ENCODE data around the gene E2F2. TPM values are rescaled to one million over a fixed set of nuclear protein-coding genes. Genes with fewer than 3 reads are reported as not detected.
A peak's percentile ranks its signal among the peaks of the same experiment; 100 is the strongest.

Gene E2F2, protein sequence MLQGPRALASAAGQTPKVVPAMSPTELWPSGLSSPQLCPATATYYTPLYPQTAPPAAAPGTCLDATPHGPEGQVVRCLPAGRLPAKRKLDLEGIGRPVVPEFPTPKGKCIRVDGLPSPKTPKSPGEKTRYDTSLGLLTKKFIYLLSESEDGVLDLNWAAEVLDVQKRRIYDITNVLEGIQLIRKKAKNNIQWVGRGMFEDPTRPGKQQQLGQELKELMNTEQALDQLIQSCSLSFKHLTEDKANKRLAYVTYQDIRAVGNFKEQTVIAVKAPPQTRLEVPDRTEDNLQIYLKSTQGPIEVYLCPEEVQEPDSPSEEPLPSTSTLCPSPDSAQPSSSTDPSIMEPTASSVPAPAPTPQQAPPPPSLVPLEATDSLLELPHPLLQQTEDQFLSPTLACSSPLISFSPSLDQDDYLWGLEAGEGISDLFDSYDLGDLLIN
- total RNA-seq (2014; rRNA removed; shearing (Covaris generic)): 3.8 and 4.0 TPM in 2 replicates

DNA sequence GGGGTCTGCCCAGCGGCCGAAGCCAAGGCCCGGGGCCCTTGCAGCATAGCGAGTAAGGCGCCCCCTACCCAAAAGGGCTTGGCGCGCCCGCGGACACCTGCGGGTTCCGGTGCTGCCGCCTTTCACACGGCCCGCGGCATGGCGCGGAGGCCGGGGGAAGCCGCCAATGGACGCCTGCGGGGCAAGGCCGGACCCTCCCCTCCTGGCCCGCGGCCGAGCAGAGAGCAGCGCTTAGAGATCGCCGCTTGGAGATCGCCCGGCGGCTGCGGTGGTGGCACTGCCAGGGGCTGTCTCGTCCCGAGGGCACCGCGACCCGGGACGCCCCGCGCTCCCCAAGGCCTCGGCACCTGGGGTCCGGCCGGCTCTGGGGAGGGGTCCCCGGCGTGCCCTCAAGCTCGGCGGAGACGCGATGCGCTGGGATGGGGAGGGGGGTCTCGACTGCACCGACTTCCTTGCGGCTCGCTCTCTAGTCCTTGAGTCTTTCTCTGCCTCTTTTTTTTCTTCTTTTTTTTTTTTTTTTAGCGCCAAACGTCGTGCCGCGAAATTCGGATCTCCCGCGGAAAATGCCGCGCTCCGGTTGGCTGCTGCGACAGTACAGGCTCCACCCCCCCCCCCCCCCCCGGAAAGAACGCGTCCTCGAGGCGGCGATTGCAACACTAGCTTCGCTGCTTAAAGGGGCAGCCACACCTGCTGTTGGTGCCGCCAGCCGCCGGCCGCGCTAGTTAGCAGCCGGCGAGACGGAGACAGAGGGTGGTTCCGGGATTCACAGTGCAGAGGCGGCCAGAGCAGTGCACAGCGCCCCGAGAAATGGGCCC, at the start of gene E2F2:
Gene E2F2 (minus strand): TSS at position 487 of the 815 bp plus-strand sequence. CDS start 440 bp downstream, at position 47.
- peak; percentile 60 for DNase-seq (ENCODE audit: low spot score)

DNA sequence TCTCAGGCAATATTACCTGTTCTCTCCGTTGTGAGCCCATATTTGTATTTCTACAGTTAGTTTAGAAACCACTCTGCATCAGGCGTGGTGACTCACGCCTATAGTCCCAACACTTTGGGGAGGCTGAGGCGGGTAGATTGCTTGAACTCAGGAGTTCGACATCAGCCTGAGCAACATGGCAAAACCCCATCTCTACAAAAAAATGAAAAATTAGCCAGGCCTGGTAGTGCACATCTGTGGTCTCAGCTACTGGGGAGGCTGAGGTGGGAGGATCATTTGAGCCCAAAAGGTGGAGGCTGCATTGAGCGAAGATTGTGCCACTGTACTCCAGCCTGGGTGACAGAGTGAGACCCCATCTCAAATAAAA, 47.9 kb upstream of the E2F2 start:
- DNase-seq (ENCODE audit: low spot score): no peak

DNA sequence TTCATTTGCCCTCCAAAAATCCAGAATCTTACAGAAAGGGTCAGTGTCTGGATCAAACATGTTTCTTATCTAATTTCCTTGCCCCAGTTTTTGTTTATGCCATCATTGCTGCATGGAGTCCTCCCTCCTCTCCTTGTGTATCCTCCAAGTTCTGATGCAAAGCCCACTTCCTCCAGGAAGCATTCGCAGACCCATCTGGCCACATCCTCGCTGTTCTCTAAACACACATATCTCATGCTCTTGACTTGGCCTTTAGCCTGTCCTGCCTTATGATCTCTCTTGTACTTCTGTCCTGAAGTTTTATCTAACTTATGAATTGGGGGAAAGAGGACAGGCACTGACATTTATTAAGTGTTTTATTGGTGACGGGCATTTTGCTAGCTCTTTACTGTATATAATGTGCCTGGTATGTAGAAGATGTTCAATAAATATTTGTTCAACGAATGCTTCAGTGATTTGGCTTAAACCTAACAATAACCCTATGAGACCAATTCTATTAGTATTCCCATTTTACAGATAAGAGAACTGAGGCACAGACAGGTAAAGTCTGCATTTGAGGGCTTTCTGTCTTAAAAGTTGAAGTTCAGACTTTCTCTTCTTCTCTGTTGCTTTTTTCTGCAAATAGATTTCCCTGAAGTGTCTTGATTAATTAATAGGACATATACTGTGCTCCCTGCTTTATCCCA, 47.4 kb upstream of the E2F2 start:
- no peak for DNase-seq (ENCODE audit: low spot score)

DNA sequence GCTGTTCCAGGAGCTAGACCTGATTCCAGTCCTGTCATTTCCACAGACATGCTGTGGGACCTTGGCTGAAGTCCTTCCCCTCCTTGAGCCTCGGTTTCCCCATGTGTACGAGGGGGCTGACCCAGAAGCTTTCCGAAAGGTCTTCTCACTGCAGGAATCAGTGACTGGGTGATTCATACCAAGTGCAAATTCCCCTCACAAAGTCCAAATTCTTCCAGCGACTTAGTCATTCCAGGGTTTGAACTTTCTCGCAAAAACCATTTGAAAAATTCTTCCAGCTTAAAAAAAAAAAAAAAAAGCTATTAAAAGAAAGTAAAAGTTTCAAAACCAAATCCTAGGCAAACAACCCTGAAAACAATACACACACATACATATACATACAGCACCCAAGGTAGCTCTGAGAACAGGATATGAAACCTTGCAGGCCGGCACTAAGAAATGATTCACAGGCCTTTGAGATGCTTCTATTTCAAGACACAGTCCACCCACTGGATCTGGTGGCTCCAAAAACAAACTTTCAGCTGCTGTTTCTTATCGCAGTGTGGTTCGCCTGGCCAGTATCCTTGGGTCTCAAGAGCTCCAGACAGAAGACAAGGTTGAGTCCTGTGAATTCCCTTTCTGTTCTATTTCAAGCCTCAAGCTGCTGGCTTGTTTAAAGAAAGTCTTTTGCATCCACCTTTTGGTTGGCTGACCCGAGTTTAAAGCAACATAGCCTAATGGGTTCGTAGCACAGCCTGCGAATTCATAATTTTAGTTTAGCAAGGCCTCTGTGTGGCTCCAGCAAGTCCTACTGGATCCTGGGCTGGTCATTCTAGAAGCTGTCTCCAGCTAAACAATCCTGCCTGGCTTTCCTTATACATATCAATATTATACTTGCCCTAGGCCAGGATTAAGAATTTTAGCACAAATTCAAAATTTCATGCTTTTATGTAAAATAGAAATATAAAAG, 46.3 kb upstream of the E2F2 start:
- peak; percentile 69 for DNase-seq (ENCODE audit: low spot score)

DNA sequence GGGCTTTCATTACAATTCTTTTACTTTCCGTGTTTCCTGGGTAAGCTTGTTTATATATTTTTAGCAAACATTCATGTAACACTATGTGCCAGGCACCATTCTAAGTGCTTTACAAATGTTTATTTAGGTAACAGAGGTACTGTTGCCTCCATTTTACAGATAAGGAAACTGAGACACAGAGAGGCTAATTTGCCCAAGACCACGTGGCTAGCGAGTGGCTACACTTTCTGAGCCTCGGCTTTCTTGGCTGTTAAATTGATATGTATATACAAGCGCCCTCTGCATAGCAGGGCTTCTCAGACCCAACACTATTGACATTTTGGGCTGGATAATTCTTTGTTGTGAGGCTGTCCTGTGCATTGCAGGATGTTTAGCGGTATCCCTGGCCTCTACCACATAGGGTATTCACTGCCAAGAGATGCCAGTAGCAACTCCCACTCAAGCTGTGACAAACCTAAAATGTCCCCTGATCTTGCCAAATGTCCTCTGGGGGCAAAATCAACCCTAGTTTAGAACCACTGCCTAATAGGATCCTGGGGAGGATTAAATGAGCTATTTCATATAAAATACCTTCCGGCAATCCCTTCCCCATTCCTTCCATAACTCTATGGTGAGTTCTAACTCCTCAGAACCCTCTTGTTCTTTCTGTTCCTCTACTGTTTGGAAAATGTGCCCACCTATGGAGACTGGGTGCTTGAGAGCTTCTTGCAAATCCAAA, 45.5 kb upstream of the E2F2 start:
- no peak for DNase-seq (ENCODE audit: low spot score)

DNA sequence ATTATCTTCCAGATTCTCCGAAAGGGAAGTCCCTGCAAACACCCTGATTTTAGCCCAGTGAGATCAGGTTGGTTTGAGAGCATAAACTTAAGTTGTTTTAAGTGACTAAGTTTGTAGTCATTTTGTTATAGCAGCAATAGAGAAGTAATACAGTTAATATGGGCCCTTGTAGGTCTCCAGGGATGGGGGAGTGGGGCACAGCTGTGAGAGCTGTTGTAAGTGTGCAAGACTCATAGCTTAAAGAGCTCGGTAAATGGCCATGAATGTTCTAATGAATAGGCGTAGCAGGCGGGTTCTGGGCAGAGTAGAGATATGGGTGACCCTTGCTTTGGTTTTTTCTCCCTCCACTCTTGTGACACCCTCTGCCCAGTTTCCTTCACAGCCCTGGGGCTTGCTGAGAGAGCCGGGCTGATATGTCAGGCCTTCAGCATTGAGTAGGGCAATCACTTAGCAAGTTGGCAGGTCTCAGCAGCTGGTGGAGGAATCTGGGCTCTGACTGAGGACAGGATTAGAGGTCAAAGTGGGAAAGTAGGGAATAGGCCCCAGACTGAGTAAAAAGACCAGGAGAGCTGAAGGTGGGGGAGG, 44.3 kb upstream of the E2F2 start:
- DNase-seq (ENCODE audit: low spot score): no peak

DNA sequence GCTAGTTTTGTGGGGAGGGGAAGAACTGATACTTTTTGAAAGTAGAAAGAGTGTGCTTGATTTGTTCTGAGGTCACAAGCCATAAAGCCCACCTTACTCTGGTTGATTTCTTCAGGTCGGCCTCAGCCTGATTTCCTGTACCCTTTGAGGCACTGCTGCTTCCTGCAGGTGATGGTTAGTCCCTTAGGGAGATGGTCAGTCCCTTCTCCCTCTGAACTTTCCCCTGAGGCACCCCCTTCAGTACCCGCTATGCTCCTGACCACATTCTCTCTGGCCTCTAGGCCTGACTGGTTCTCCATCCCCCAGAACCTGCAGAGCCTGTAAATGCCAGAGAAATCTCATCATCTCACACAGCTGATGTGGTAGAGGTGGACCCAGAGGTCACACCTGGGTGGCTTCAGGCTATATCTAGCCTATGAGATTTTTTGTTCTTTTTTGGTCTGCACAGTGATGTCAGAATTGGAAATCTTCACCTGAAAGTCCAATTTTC, 43.3 kb upstream of the E2F2 start:
- no peak for DNase-seq (ENCODE audit: low spot score)

DNA sequence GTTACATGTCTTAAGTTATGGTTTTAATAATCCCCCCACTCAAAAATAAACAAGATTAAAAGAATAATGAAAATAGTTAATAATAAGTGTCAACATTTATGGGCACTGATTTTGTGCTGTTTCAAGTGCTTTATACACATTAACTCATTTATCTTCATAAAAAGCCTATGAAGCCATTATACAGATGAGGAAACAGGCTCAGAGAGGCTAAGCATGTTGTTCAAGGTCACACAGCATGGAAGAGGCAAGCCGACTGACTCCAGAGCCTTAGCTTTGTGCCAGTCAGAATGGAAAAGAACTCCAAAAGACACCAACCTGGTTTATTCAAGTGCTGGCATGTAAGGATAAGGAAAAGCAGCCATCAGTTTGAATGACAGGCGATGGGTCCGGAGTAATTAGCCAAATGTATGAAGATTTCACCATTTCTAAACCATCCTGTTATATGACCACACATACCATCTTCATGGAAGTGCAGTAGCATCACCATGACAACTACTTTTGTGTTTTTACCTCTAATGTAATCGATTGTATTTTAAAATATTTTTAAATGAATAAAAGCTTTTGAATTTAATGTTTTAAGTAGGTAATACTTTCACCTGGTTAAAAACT, 42.6 kb upstream of the E2F2 start:
- no peak for DNase-seq (ENCODE audit: low spot score)

DNA sequence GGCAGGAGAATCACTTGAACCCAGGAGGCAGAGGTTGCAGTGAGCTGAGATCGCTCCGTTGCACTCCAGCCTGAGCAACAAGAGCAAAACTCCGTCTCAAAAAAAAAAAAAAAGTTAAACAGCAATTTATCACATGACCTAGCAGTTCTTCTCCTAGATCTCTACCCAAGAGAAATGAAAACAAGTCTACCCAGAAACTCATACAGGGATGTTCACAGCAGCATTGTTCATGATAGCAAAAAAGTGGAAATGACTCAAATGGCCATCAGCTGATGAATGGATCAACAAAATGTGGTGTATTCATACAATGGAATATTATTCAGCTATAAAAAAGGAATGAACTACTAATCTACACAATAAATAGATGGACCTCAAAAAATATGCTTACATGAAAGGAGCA, 40.4 kb upstream of the E2F2 start:
- no peak for DNase-seq (ENCODE audit: low spot score)

DNA sequence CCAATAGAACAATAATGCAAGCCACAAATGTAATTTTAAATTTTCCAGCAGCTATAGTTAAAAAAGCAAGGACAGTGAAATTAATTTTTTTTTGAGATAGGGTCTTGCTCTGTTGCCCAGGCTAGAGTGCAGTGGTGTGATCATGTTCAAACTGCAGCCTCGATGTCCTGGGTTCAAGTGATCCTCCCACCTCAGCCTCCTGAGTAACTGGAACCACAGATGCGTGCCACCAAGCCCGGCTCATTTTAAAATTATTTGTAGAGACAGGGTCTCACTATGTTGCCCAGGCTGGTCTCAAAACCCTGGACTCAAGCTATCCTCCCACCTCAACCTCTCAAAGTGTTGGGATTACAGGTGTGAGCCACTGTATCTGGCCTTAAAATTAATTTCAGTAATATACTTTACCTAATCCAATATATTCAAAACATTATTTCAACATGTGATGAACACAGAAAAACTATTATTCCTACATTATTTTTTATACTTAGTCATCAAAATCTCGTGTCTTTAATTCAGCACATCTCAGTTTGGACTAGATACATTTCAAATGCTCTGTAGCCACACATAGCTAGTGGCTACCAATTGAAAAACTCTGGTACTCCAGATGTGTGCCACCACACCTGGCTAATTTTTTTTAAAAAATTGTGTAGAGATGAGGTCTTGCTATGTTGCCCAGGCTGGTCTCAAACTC, 39.1 kb upstream of the E2F2 start:
- no peak for DNase-seq (ENCODE audit: low spot score)

DNA sequence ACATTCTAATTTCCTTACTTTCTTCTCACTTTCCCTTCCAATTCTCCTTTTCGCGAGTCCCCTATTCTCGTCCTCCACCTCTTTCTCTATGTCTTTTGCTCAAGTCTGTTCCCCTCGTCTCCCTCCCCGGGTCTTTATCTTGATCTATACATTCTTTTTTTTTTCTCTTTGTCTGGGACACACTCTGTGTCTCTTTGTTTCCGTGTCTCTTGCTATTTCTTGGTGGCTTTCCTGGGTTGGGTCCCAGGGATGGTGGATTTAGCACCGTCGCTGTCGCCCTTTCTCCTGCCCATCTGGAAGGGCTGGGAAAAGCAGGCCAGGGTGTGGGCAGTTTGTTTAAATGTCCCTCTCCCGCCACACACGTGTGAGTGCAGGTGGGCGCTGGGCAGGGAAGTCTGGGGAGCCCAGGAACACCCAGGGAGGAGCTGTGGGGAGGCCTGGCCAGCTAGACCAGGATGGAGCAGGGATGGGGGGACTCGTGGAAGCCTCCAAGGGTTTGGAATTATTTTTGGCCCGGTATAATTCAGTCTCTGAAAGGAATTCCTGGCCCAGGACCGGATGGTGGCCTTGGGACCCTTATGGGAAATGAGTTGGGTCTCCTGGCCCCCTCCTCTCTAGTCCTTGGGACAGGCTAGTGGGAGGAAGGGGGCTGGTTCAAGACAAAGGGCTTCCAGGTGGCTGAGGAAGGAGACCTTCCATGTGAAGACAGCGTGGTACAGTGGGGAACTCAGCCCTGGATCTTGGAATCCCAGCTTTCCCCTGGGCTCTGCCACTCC, 37.8 kb upstream of the E2F2 start:
- DNase-seq (ENCODE audit: low spot score): no peak

DNA sequence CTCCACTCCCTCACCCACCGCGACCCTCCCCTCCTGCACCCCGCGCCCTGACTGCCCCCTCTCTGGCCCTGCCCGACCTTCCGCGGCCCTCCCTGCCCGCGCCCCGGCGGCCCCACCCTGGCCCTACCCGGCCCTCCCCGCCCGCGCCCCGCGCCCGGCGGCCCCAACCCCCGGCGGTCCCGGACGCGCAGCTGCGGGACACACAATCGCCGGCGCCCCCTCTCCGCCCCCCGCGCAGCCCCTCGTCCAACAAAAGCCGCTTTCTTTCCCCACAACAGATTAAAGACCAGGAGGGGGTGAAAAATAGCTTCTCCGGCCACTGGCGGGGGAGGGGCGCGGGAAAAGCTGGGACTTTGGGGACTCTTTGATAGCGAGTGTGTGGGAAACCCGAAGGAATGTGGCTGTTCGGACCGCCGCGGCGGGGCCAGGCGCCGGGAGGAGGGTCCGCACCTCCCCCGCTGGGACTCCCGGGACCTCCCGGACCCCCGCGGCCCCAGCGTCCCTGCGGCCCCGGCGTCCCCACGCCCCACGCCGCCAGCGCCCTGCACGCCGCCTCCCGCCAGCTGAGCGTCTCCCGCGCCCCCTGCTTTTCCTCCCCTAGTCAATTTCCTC, 37.1 kb upstream of the E2F2 start:
- DNase-seq (ENCODE audit: low spot score): no peak

DNA sequence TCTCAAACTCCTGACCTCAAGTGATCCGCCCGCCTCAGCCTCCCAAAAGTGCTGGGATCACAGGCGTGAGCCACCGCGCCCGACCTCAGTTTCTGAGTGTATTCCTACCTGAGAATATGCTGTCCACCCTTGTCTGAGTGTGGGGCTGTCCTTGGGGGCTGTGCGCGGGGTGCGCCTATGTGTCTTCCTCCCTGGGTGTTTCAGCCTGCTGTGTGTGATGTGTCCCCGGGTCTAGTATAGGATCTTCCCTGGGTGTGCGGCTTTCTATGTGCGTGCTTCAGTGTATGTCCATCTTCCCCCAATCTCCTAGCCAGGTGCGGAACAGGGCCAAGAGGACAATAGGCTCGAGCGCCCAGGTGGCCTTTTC, 36.6 kb upstream of the E2F2 start:
- no peak for DNase-seq (ENCODE audit: low spot score)

DNA sequence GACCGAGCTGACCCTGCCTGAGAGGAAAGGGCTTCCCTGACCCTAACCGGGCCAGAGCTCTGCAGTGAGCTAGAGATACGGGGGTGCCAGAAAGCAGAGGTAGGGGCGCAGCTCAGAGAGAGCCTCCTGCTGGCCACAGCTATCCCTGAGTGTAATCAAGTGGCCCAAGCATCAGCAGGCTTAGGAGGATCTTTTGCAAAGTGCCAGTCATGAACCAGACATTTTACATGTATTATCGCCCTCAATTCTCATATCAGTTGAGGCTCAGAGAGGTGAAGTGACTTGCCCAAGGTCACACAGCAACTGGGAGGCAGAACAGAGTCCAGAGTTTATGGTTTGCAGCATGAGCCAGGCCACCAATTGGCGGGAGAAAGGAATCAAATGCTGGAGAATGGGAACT, 35.3 kb upstream of the E2F2 start:
- no peak for DNase-seq (ENCODE audit: low spot score)

DNA sequence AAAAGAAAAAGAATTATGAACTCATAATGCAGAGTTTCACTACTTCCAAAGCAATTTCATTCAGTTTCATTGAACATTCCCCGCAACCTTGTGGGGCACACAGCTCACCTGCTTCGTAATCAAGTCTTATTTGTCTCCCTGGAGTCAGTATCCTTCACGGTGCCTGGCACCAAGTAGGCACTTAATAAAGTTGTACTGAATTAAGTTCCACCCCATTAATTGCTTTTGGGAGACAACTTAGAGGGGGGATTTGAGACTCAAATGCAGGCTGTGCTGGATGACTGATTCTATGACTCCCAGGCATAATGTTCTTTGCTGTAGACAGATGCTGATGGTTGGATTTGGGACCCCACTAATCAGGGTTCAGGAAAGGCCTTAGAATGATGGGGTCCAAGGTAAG, 34.7 kb upstream of the E2F2 start:
- no peak for DNase-seq (ENCODE audit: low spot score)

DNA sequence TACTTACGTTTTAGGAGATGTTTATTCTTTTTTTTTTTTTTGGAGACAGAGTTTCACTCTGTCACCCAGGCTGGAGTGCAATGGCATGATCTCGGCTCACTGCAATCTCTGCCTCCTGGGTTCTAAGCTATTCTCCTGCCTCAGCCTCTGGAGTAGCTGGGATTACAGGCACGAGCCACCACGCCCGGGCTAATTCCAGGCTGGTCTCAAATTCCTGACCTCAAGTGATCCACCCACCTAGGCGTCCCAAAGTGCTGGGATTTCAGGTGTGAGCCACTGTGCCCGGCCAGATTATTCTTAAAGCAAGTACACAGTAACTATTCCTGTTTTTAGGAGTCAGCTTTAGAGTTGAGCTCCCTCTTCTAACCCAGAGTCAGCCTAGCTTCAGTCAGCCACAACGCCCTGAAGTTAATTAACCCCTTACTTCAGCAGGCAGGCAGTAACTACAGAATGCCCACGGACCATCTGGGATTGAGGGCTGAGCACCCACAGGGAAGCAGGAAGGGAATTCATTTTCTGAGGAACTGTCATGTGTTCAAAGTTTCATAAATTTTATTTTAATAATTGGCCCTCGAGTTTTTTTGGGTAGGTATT, 33.6 kb upstream of the E2F2 start:
- DNase-seq (ENCODE audit: low spot score): no peak

DNA sequence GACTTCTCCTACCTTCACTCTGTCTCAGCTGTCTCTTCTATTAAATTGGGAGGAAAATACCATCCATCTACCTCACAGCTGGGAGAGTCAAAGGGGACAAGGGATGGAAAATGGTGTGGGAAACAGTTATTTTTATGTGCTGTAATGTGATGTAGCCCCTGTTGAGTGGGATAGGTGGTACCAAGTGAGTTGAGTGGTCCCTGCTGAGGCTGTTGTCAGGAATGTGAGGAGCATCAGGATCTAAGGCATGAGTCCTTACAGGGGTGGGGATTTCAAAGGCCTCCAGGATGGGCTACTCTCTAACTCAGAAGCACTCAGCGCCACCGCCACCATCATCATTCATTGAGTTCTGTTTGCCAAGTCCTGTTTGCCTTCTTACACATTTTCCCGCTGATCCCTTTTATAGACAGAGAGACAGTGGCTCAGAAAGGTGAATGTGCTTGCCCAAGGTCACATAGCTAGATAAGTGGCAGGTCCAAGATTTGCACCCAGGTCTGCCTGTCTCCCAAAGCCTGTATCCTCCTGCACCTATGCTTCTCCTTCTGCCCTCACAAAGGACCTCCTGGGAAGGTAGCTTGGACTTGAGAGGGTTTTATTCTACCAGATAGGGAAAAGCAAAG, 32.8 kb upstream of the E2F2 start:
- no peak for DNase-seq (ENCODE audit: low spot score)

Measured in A172 (cell line).